Measurements from ENCODE around the gene ZFYVE28. TPM values are rescaled to one million over a fixed set of nuclear protein-coding genes. Genes with fewer than 3 reads are reported as not detected.

ZFYVE28 gene
- total and polyA plus RNA-seq, 2 of the 8 experiments (the other 6 are each of a cell fraction or from before 2014, with no cell fraction given), result 1.7 to 4.9 TPM

- TF ChIP-seq CHD7 (IDR thresholded peaks at IDR 0.05; ENCODE audit: insufficient replicate concordance, low read length) (no peak), KDM4A (IDR thresholded peaks at IDR 0.05; ENCODE audit: low read depth, low read length, severe bottlenecking) (no peak), SP4 (IDR thresholded peaks at IDR 0.05; ENCODE audit: low read length) (no peak), TCF12 (IDR thresholded peaks at IDR 0.05; ENCODE audit: low read depth, low read length) (no peak), MAFK (IDR thresholded peaks at IDR 0.05; ENCODE audit: low read depth, low read length) (no peak), KDM1A (IDR thresholded peaks at IDR 0.05; ENCODE audit: borderline replicate concordance, low read length) (no peak), SIN3A (conservative IDR thresholded peaks at IDR 0.05 in 1 of 2, IDR thresholded peaks at IDR 0.05 in 1 of 2; ENCODE audit: low read depth in 1 of 2, low read length in 2 of 2) (no peak), JUN (IDR thresholded peaks at IDR 0.05; ENCODE audit: low read depth, low read length) (no peak), MAX (IDR thresholded peaks at IDR 0.05) (no peak), SP1 (IDR thresholded peaks at IDR 0.05; ENCODE audit: low read depth, low read length) (no peak), TAF7 (optimal IDR thresholded peaks at IDR 0.05; ENCODE audit: borderline replicate concordance, low read depth, low read length) (no peak)
These were observed 12.0 kb downstream of the ZFYVE28 start (continued) for GRCh38 chr4:2406406-2406805.

Measured in H1 (cell line).